Uterus (tissue), 4 donors: Measurements from ENCODE around the gene PSMA6. TPM values are rescaled to one million over a fixed set of nuclear protein-coding genes. Genes with fewer than 3 reads are reported as not detected.

Source experiments
- DNase-seq, 2 donors: peaks; one replicate each; pipeline ENCODE4 v3.0.0-alpha.2; 2019 to 2020
- H3K27ac ChIP-seq, 2 donors: fragments of 200-600 bp; sonication (generic); 1 replicate in 1 of 2; 2 replicates in 1 of 2; pipeline ENCODE4 v1.5.1; 2016 to 2018
- H3K27me3 ChIP-seq, 2 donors: fragments of 200-600 bp; sonication (generic); one replicate each; pipeline ENCODE4 v1.5.1; 2018 to 2019; ENCODE audit warnings: control low read depth in 1 of 2
- H3K36me3 ChIP-seq, 2 donors: fragments of 200-600 bp; sonication (generic); one replicate each; pipeline ENCODE4 v1.5.1; 2019; ENCODE audit warnings: control low read depth in 1 of 2
- H3K4me1 ChIP-seq, 2 donors: fragments of 200-600 bp; sonication (generic); one replicate each; pipeline ENCODE4 v1.5.1; 2018 to 2019; ENCODE audit warnings: control low read depth in 1 of 2
- H3K4me3 ChIP-seq, 2 donors: fragments of 200-600 bp; sonication (generic); 1 replicate in 1 of 2; 2 replicates in 1 of 2; pipeline ENCODE4 v1.5.1; 2018 to 2019; ENCODE audit warnings: mild to moderate bottlenecking in 1 of 2
- H3K9me3 ChIP-seq, 2 donors: fragments of 200-600 bp; sonication (generic); one replicate each; pipeline ENCODE4 v1.5.1; 2019; ENCODE audit warnings: control low read depth in 1 of 2
- CTCF ChIP-seq, 4 experiments: fragments of 200-600 bp in 2 of 4; fragments of 450-650 bp in 2 of 4; sonication (generic) in 2 of 4; IDR thresholded peaks; one replicate each; pipeline ENCODE4 v1.5.1; 2016 to 2019; ENCODE audit warnings: antibody characterized with exemption in 4 of 4, mild to moderate bottlenecking in 2 of 4, moderate library complexity in 1 of 4
- POLR2A ChIP-seq, 2 donors: fragments of 450-650 bp; IDR thresholded peaks; one replicate each; pipeline ENCODE4 v1.6.1; 2016; ENCODE audit warnings: antibody characterized with exemption in 2 of 2, mild to moderate bottlenecking in 1 of 2, moderate library complexity in 1 of 2
- intact Hi-C: fragments of 100-400 bp; cut with DNase I; formaldehyde crosslinking; loops from one replicate; pipeline ENCODE4 v1.15.1; 2023; ENCODE audit warnings: low total_unique reads
- total RNA-seq, 4 donors: library from RNA; depleted of rRNA in 3 of 4; stranded (reverse); fragments of >200 nt in 3 of 4; gene quantifications; one replicate each; pipeline versions ENCODE4 v1.1.0 to v1.2.4, GENCODE V29; 2014 to 2023
- donor health status: DM: yes; HTN: yes; CAD: no.

Gene PSMA6
- total RNA-seq, 4 donors from 2014 or later: 114 to 180 (median 142) TPM

- H3K27me3 ChIP-seq: no peaks in the 10 kb centered on the region
- no peak overlapping the region for H3K27ac ChIP-seq
- no peaks in the 10 kb centered on the region for H3K4me1 ChIP-seq
- H3K36me3 ChIP-seq: no peaks in the 10 kb centered on the region
- H3K9me3 ChIP-seq: no peaks in the 10 kb centered on the region
- no peak for DNase-seq
- intact Hi-C loops: no loop called here
- H3K4me3 ChIP-seq: no peak overlapping the region
- TF ChIP-seq POLR2A (IDR thresholded peaks at IDR 0.05) (no peak), CTCF (IDR thresholded peaks at IDR 0.05) (no peak)
Observed at GRCh38 chr14:35317820-35318219, 25.6 kb downstream of the PSMA6 start.

GRCh38 chr14:35319509-35319908, 27.3 kb downstream of the PSMA6 start:
- Histone ChIP-seq H3K27ac (no peak overlapping the region), H3K27me3 (no peaks in the 10 kb centered on the region), H3K36me3 (no peaks in the 10 kb centered on the region), H3K9me3 (no peaks in the 10 kb centered on the region), H3K4me1 (no peaks in the 10 kb centered on the region), H3K4me3 (no peak overlapping the region)
- TF ChIP-seq CTCF (IDR thresholded peaks at IDR 0.05) (no peak), POLR2A (IDR thresholded peaks at IDR 0.05) (no peak)
- no peak for DNase-seq
- intact Hi-C loops: no loop called here

GRCh38 chr14:35320472-35320871, 28.3 kb downstream of the PSMA6 start:
- Histone ChIP-seq H3K36me3 (no peaks in the 10 kb centered on the region), H3K4me1 (no peaks in the 10 kb centered on the region), H3K4me3 (no peak overlapping the region), H3K27ac (no peak overlapping the region), H3K9me3 (no peaks in the 10 kb centered on the region), H3K27me3 (no peaks in the 10 kb centered on the region)
- TF ChIP-seq POLR2A (IDR thresholded peaks at IDR 0.05) (no peak), CTCF (IDR thresholded peaks at IDR 0.05) (no peak)
- intact Hi-C loops: no loop called here
- DNase-seq: no peak

GRCh38 chr14:35326375-35326774, 34.2 kb downstream of the PSMA6 start:
- Histone ChIP-seq H3K27me3 (no peaks in the 10 kb centered on the region), H3K27ac (no peak overlapping the region), H3K4me1 (no peaks in the 10 kb centered on the region), H3K9me3 (no peaks in the 10 kb centered on the region), H3K36me3 (no peaks in the 10 kb centered on the region), H3K4me3 (no peak overlapping the region)
- no peak for DNase-seq
- TF ChIP-seq CTCF (IDR thresholded peaks at IDR 0.05): no peak
- no peak for TF ChIP-seq POLR2A (IDR thresholded peaks at IDR 0.05)
- intact Hi-C loops: no loop called here

- Histone ChIP-seq H3K27me3 (no peaks in the 10 kb centered on the region), H3K9me3 (no peaks in the 10 kb centered on the region), H3K4me3 (no peak overlapping the region), H3K36me3 (no peaks in the 10 kb centered on the region), H3K4me1 (peaks cover 9 to 11% of the 10 kb centered on the region in 2 donors), H3K27ac (no peak overlapping the region)
- intact Hi-C loops: no loop called here
- no peak for DNase-seq
- TF ChIP-seq POLR2A (IDR thresholded peaks at IDR 0.05): no peak
- no peak for TF ChIP-seq CTCF (IDR thresholded peaks at IDR 0.05)
Observed at GRCh38 chr14:35331605-35332516, 39.7 kb downstream of the PSMA6 start.
